PC-9 (cell line): ENCODE measurements around the gene MB.

Experiments used
- EZH2 ChIP-seq: fragments of 200-600 bp; sonication (generic); IDR thresholded peaks from 2 replicates; pipeline ENCODE4 v1.8.0; 2017; ENCODE audit warnings: antibody characterized with exemption, low read depth
- TF ChIP-seq, protein P1 (sequence below): fragments of 200-600 bp; sonication (generic); conservative IDR thresholded peaks from 2 replicates; pipeline ENCODE4 v1.6.1; 2017; ENCODE audit warnings: mixed run types, antibody characterized with exemption, mild to moderate bottlenecking, moderate library complexity

DNA sequence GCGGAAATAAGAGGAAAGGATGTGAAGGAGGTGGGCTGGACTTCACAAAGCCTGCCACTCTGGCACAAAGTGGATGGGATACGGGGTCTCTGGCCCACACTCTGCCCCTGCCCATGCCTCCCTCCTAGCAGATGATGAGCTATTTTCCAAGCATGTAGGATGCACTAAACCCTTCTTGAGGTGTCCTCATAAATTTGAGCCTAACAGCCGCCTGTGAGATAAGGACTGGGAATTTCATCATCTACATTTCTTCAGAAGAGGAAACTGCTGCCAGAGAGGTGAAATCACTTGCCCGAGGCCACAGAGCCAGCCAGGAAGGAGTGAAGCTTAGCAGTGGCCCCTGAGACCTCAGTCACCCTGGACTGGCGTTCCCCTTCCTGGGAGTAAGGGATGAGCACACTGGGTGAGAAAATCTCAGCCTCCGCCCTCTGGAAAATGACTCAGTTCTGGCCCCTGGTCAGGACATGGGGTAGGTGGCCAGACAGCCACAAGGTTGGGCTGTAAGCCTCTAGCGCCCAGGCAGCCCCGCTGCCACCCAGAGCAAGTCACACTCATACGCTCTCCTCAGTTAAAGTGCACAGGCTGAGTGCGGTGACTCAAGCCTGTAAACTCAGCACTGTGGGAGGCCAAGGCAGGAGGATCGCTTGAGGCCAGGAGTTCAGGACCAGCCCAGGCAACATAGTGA, 27.9 kb downstream of the MB start:
- TF ChIP-seq, protein P1, sequence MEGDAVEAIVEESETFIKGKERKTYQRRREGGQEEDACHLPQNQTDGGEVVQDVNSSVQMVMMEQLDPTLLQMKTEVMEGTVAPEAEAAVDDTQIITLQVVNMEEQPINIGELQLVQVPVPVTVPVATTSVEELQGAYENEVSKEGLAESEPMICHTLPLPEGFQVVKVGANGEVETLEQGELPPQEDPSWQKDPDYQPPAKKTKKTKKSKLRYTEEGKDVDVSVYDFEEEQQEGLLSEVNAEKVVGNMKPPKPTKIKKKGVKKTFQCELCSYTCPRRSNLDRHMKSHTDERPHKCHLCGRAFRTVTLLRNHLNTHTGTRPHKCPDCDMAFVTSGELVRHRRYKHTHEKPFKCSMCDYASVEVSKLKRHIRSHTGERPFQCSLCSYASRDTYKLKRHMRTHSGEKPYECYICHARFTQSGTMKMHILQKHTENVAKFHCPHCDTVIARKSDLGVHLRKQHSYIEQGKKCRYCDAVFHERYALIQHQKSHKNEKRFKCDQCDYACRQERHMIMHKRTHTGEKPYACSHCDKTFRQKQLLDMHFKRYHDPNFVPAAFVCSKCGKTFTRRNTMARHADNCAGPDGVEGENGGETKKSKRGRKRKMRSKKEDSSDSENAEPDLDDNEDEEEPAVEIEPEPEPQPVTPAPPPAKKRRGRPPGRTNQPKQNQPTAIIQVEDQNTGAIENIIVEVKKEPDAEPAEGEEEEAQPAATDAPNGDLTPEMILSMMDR, result no peak
- TF ChIP-seq EZH2, result no peak
